ENCODE measurements around the gene CARS1. TPM values are rescaled to one million over a fixed set of nuclear protein-coding genes. Genes with fewer than 3 reads are reported as not detected.

CARS1 gene
- polyA plus RNA-seq, 1 of the 3 experiments (the other 2 are of a cell fraction) = 52.1 TPM

DNA sequence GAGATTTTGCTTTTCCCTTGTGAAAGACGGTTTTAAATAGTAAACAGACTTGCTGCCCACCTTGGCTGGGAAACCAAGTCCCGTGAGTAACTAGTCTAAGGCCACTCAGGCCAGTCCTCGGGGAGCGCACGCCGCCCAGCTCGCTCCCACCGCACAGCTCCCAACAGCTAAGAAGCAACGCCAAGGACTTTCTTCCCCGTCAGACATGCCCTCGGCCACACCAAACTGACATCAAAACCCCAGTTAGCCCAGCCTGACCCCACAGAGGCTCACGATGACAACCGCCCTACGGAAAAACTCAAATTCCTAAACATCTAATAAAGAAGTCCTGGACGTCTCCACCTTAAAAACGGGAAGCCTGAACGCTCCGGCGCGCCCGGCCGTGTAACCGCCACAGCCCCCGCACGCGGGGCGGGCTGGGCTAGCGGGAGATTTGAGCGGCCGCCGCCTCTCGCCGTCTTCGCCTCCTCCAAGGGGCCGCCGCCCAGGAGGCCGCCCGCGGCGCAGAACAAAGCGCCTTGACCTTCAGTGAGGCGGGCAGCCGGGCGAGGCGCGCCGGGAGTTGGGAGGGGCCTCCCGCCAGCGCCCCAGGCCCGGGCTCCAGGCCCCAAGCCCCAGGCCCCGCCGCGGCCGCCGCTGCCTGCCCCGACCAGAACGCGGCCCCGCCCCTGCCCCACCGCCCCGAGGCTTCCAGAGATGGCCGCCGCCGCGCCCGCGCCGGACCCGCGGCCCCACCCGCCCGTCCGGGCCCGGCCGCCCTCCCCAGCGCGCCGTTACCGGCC, 65.6 kb downstream of the CARS1 start:
- ChIA-PET CTCF (interaction anchor here (1.0 to 1.6 kb wide), 4 partner anchors 46 to 157 kb away, joined by 3 to 4 read pairs (median 3); no protein-coding TSS in a partner anchor), POLR2A (interaction anchor here (0.7 to 1.3 kb wide), 2 partner anchors 9 to 12 kb away, joined by 3 to 4 read pairs; no protein-coding TSS in a partner anchor)
- Histone ChIP-seq H3K9ac (peak overlapping the region; percentile 93), H4K20me1 (ENCODE audit: insufficient read depth) (peaks cover 43% of the 10 kb centered on the region), H3K4me2 (peak overlapping the region; percentile 96), H3F3A (replicated peaks; ENCODE audit: insufficient read depth) (peaks cover 5% of the 10 kb centered on the region), H3K36me3 (replicated peaks in 1 of 2; ENCODE audit: control insufficient read depth in 1 of 2, insufficient read depth in 2 of 2, low read length in 1 of 2) (peaks cover 0 to 5% of the 10 kb centered on the region in 2 experiments), H3K9me3 (no peaks in the 10 kb centered on the region), H2AFZ (ENCODE audit: low read depth) (0 out of 2 replicates have a peak overlapping the region, but pooled peaks have one; percentile 5), H3K4me3 (ENCODE audit: low read depth in 2 of 2, low read length in 1 of 2) (peak overlapping the region; percentile 89 to 97), H3K27me3 (ENCODE audit: insufficient read depth) (no peaks in the 10 kb centered on the region), H3K9me2 (no peaks in the 10 kb centered on the region), H3K27ac (ENCODE audit: low read depth in 2 of 2, low read length in 1 of 2) (peak overlapping the region; percentile 81 to 82), H3K4me1 (ENCODE audit: control insufficient read depth in 1 of 2, insufficient read depth in 2 of 2, low read depth in 1 of 2, low read length in 1 of 2) (peaks cover 9 to 26% of the 10 kb centered on the region in 2 experiments; a peak in 3 of 4 replicates), H3K79me2 (ENCODE audit: insufficient read depth) (peaks cover 52% of the 10 kb centered on the region)
- WGBS (ENCODE audit: low lambda C conversion rate) = 1% methylated on average over 16 of the region's 79 CpGs
- DNase-seq = no peak
- TF ChIP-seq RFX5 (IDR thresholded peaks at IDR 0.05; ENCODE audit: low read length) (no peak), POLR2AphosphoS5 (IDR thresholded peaks at IDR 0.05; ENCODE audit: low read depth, low read length) (no peak), SMC3 (IDR thresholded peaks at IDR 0.05; ENCODE audit: low read depth, low read length) (no peak), SIN3A (IDR thresholded peaks at IDR 0.05; ENCODE audit: borderline replicate concordance, low read depth, low read length) (no peak), GABPA (IDR thresholded peaks at IDR 0.05; ENCODE audit: low read depth) (no peak), MXI1 (IDR thresholded peaks at IDR 0.05; ENCODE audit: low read depth, low read length) (peak; percentile 45), ELF1 (IDR thresholded peaks at IDR 0.05) (no peak), EZH2phosphoT487 (IDR thresholded peaks at IDR 0.05; ENCODE audit: borderline replicate concordance, low read depth) (no peak)
- TF ChIP-seq, protein P1, sequence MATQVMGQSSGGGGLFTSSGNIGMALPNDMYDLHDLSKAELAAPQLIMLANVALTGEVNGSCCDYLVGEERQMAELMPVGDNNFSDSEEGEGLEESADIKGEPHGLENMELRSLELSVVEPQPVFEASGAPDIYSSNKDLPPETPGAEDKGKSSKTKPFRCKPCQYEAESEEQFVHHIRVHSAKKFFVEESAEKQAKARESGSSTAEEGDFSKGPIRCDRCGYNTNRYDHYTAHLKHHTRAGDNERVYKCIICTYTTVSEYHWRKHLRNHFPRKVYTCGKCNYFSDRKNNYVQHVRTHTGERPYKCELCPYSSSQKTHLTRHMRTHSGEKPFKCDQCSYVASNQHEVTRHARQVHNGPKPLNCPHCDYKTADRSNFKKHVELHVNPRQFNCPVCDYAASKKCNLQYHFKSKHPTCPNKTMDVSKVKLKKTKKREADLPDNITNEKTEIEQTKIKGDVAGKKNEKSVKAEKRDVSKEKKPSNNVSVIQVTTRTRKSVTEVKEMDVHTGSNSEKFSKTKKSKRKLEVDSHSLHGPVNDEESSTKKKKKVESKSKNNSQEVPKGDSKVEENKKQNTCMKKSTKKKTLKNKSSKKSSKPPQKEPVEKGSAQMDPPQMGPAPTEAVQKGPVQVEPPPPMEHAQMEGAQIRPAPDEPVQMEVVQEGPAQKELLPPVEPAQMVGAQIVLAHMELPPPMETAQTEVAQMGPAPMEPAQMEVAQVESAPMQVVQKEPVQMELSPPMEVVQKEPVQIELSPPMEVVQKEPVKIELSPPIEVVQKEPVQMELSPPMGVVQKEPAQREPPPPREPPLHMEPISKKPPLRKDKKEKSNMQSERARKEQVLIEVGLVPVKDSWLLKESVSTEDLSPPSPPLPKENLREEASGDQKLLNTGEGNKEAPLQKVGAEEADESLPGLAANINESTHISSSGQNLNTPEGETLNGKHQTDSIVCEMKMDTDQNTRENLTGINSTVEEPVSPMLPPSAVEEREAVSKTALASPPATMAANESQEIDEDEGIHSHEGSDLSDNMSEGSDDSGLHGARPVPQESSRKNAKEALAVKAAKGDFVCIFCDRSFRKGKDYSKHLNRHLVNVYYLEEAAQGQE (IDR thresholded peaks at IDR 0.05; ENCODE audit: low read depth, low read length) = no peak

DNA sequence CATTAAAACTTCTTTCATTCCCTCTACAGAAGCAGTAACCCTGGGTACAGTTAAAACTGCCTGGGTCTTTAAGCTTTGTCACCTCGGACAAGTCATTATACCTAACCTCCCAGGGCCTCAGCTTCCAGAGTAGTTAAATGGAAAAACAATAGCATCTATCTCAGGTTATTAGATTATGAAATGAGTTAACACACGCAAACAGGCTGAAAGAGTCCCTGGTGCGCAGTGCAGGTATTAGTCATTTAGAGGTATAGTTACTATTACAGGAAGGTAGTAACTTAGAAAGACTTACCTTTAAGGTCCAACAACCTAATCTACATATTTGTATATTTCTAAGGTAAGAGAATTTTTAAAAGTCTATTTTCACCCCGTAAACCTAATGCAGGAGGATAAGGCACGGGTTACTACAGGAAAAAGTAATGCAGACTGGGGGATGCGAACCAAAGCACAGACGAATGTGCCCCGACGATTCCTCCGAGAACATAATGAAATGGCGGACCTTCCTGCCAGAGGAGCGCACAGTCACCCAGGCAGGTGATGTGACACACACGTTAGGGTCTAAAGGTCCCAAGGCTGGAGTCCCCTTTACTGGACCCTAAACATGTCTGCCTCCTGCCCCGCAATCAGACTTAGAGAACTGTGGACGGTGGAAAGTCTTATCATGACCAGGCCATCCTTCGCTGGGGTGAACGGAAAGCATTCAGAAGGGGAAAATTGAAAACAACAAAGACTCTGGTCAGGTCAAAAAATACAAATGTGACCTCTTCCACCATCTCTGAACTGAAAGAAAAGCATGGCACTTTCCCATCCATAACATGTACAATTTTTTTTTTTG, 66.4 kb downstream of the CARS1 start:
- CTCF ChIA-PET = interaction anchor here (1.2 to 2.3 kb wide), 4 partner anchors 15 to 50 kb away, joined by 3 to 13 read pairs (median 4); no protein-coding TSS in a partner anchor
- no peak for DNase-seq
- TF ChIP-seq YY1 (IDR thresholded peaks at IDR 0.05; ENCODE audit: low read depth) (no peak), FOXJ3 (CRISPR knock-in tag; IDR thresholded peaks at IDR 0.05) (no peak), JUND (IDR thresholded peaks at IDR 0.05) (no peak)
- TF ChIP-seq, protein P2, sequence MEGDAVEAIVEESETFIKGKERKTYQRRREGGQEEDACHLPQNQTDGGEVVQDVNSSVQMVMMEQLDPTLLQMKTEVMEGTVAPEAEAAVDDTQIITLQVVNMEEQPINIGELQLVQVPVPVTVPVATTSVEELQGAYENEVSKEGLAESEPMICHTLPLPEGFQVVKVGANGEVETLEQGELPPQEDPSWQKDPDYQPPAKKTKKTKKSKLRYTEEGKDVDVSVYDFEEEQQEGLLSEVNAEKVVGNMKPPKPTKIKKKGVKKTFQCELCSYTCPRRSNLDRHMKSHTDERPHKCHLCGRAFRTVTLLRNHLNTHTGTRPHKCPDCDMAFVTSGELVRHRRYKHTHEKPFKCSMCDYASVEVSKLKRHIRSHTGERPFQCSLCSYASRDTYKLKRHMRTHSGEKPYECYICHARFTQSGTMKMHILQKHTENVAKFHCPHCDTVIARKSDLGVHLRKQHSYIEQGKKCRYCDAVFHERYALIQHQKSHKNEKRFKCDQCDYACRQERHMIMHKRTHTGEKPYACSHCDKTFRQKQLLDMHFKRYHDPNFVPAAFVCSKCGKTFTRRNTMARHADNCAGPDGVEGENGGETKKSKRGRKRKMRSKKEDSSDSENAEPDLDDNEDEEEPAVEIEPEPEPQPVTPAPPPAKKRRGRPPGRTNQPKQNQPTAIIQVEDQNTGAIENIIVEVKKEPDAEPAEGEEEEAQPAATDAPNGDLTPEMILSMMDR (IDR thresholded peaks at IDR 0.05) = no peak

More for the DNA sequence above, 66.4 kb downstream of the CARS1 start:
- no peaks in the 10 kb centered on the region for H3K9me2 ChIP-seq
- peak overlapping the region; percentile 81 to 82 for H3K27ac ChIP-seq (ENCODE audit: low read depth in 2 of 2, low read length in 1 of 2)
- H3K4me3 ChIP-seq (ENCODE audit: low read depth in 2 of 2, low read length in 1 of 2) = peak overlapping the region; percentile 89 to 97
- no peaks in the 10 kb centered on the region for H3K27me3 ChIP-seq (ENCODE audit: insufficient read depth)
- peak overlapping the region; percentile 84 for H3K4me2 ChIP-seq
- WGBS (ENCODE audit: low lambda C conversion rate) = 2% methylated on average over 17 of the region's 17 CpGs
- peaks cover 49% of the 10 kb centered on the region for H4K20me1 ChIP-seq (ENCODE audit: insufficient read depth)
- peak overlapping the region; percentile 93 for H3K9ac ChIP-seq
- no peaks in the 10 kb centered on the region for H3K9me3 ChIP-seq
- H2AFZ ChIP-seq (ENCODE audit: low read depth) = 0 out of 2 replicates have a peak overlapping the region, but pooled peaks have one; percentile 5
- H3K79me2 ChIP-seq (ENCODE audit: insufficient read depth) = peaks cover 60% of the 10 kb centered on the region
- peaks cover 5 to 6% of the 10 kb centered on the region in 2 experiments for H3K36me3 ChIP-seq (replicated peaks in 1 of 2; ENCODE audit: control insufficient read depth in 1 of 2, insufficient read depth in 2 of 2, low read length in 1 of 2)
- POLR2A ChIA-PET = interaction anchor here (1.3 to 2.0 kb wide), 2 partner anchors 9 to 10 kb away, joined by 4 read pairs; no protein-coding TSS in a partner anchor
- peaks cover 9 to 26% of the 10 kb centered on the region in 2 experiments; a peak in 3 of 4 replicates for H3K4me1 ChIP-seq (ENCODE audit: control insufficient read depth in 1 of 2, insufficient read depth in 2 of 2, low read depth in 1 of 2, low read length in 1 of 2)
- H3F3A ChIP-seq (replicated peaks; ENCODE audit: insufficient read depth) = peaks cover 5% of the 10 kb centered on the region
